Upper lobe of left lung (tissue), 4 donors: ENCODE measurements around the gene SLC35G6.

Experiments used
- POLR2AphosphoS5 ChIP-seq, 2 donors: sonication (generic); formaldehyde crosslinking; IDR thresholded peaks; one replicate each; pipeline ENCODE4 v1.5.1; 2017; ENCODE audit warnings: antibody characterized with exemption in 2 of 2
- TF ChIP-seq, protein P1 (sequence below), 6 experiments: fragments of 450-650 bp in 4 of 6; fragments of 200-600 bp in 2 of 6; sonication (generic) in 2 of 6; IDR thresholded peaks; one replicate each; pipeline ENCODE4 v1.5.1; 2016 to 2019; ENCODE audit warnings: antibody characterized with exemption in 6 of 6

DNA sequence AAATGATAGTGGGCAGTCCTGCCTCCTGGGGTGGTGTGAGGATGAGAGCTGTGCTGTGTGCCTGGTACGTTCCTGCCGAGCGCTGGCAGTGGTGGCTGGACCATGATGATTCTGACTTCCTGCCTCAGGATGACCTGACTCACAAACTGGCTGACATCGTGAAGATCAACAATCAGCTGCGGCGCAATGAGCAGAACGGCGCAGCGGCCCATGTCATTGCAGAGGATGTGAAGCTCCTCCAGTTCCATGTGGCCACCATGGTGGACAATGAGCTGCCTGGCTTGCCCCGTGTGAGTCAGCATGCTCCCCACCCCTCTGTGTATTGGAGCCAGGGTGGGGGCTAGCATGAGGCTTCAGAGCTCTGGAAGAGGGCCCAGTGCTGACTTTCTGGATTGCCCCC lies 16.0 kb downstream of the SLC35G6 start:
- no peak for TF ChIP-seq POLR2AphosphoS5 (IDR thresholded peaks at IDR 0.05)
- TF ChIP-seq, protein P1, sequence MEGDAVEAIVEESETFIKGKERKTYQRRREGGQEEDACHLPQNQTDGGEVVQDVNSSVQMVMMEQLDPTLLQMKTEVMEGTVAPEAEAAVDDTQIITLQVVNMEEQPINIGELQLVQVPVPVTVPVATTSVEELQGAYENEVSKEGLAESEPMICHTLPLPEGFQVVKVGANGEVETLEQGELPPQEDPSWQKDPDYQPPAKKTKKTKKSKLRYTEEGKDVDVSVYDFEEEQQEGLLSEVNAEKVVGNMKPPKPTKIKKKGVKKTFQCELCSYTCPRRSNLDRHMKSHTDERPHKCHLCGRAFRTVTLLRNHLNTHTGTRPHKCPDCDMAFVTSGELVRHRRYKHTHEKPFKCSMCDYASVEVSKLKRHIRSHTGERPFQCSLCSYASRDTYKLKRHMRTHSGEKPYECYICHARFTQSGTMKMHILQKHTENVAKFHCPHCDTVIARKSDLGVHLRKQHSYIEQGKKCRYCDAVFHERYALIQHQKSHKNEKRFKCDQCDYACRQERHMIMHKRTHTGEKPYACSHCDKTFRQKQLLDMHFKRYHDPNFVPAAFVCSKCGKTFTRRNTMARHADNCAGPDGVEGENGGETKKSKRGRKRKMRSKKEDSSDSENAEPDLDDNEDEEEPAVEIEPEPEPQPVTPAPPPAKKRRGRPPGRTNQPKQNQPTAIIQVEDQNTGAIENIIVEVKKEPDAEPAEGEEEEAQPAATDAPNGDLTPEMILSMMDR (IDR thresholded peaks at IDR 0.05) = no peak
